HFF-Myc (cell line): ENCODE data around the gene THAP11.

Experiments
- DNase-seq: peaks from one replicate; pipeline ENCODE4 v3.0.0-alpha.2; 2011; ENCODE audit warnings: low read depth; ENCODE audit errors: extremely low read depth
- H3K4me3 ChIP-seq: replicated peaks from 2 replicates; pipeline ENCODE4 v1.5.1; 2011; ENCODE audit warnings: low read depth, mild to moderate bottlenecking, control low read depth, low read length
- TF ChIP-seq, protein P1 (sequence below): IDR thresholded peaks from 2 replicates; pipeline ENCODE4 v1.5.1; 2012; ENCODE audit warnings: mild to moderate bottlenecking, low read depth, low read length, control low read depth; ENCODE audit errors: missing control alignments

THAP11 gene

DNA sequence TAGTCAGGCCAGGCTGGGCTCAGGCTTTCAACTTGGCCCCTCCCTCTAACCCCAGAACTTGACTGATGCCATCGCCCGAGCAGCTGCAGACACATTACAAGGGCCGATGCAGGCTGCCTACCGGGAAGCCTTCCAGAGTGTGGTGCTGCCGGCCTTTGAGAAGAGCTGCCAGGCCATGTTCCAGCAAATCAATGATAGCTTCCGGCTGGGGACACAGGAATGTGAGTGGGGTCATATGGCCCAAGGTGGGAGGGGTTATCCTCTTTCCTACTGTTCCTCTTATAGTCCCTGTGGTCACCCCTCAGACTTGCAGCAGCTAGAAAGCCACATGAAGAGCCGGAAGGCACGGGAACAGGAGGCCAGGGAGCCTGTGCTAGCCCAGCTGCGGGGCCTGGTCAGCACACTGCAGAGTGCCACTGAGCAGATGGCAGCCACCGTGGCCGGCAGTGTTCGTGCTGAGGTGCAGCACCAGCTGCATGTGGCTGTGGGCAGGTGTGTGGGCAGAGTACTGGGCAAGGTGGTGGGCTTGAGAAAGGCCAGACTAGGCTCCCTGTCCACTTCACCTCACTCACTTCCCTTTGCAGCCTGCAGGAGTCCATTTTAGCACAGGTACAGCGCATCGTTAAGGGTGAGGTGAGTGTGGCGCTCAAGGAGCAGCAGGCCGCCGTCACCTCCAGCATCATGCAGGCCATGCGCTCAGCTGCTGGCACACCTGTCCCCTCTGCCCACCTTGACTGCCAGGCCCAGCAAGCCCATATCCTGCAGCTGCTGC lies 40.4 kb downstream of the THAP11 start:
- TF ChIP-seq, protein P1, sequence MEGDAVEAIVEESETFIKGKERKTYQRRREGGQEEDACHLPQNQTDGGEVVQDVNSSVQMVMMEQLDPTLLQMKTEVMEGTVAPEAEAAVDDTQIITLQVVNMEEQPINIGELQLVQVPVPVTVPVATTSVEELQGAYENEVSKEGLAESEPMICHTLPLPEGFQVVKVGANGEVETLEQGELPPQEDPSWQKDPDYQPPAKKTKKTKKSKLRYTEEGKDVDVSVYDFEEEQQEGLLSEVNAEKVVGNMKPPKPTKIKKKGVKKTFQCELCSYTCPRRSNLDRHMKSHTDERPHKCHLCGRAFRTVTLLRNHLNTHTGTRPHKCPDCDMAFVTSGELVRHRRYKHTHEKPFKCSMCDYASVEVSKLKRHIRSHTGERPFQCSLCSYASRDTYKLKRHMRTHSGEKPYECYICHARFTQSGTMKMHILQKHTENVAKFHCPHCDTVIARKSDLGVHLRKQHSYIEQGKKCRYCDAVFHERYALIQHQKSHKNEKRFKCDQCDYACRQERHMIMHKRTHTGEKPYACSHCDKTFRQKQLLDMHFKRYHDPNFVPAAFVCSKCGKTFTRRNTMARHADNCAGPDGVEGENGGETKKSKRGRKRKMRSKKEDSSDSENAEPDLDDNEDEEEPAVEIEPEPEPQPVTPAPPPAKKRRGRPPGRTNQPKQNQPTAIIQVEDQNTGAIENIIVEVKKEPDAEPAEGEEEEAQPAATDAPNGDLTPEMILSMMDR = no peak
- DNase-seq = no peak
- H3K4me3 ChIP-seq = no peak overlapping the region

DNA sequence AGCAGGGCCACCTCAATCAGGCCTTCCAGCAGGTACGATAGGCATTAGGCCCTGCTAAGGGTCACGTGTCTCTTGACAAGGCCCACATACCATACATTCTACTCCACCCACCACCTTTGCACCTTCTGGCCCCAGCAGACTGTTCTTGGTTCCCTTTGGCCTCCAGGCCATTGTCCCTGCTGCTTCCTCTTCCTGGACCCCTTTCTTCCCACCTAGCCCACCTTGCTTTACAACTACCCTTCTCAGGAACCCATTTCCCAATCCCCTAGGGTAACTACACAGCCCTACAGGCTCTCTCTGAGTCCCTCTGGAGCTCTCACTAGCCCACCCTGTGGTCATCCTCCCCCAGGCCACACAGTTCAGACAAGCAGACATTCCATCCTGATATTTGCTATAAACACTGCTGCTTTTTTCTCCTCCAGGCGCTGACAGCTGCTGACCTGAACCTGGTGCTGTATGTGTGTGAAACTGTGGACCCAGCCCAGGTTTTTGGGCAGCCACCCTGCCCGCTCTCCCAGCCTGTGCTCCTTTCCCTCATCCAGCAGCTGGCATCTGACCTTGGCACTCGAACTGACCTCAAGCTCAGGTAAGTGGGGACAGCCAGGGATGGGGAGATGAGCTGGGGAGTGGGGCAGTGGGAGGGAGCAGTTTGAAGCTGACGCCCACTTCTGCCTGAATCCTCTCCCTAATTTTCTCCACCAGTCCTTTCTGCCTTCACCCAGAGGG lies 41.2 kb downstream of the THAP11 start:
- TF ChIP-seq, protein P1 = no peak
- DNase-seq = no peak
- H3K4me3 ChIP-seq = no peak overlapping the region

DNA sequence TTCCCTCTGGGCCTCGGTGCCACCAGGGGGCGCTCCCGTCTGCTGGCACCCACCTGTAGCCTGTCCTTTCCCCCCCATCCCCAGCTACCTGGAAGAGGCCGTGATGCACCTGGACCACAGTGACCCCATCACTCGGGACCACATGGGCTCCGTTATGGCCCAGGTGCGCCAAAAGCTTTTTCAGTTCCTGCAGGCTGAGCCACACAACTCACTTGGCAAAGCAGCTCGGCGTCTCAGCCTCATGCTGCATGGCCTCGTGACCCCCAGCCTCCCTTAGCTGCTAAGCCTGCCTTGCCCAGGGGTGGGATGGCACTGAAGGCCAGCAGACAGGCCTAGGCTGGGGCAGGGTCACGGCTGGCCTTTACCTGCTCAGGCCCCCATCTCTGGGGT lies 41.7 kb downstream of the THAP11 start:
- H3K4me3 ChIP-seq = no peak overlapping the region

DNA sequence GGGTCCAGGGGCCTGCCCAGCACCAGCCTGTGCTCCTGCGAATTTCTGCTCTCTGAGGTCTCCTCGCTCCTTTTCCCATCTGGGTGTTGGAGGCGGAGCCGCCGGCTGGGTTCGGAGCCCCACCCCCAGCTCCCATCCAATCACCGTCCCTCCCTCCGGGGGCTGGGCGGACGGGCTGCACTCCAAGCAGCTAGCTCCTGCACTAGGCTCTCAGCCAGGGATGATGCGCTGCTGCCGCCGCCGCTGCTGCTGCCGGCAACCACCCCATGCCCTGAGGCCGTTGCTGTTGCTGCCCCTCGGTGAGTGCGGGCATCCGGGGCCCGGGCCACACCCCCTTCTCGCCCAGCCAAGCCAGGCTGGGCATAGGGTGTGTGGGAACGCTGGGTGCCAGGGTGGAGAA lies 42.6 kb downstream of the THAP11 start, which contains the start of gene NRN1L:
Gene NRN1L (plus strand): TSS at position 202 of the 400 bp plus-strand sequence. CDS start 19 bp downstream, at position 221.
- DNase-seq = peak; percentile 78
- H3K4me3 ChIP-seq = no peak within 1 kb of the TSS
- TF ChIP-seq, protein P1 = no peak

More for the DNA sequence above, 41.7 kb downstream of the THAP11 start:
- TF ChIP-seq, protein P1 = peak; percentile 94
- no peak for DNase-seq

DNA sequence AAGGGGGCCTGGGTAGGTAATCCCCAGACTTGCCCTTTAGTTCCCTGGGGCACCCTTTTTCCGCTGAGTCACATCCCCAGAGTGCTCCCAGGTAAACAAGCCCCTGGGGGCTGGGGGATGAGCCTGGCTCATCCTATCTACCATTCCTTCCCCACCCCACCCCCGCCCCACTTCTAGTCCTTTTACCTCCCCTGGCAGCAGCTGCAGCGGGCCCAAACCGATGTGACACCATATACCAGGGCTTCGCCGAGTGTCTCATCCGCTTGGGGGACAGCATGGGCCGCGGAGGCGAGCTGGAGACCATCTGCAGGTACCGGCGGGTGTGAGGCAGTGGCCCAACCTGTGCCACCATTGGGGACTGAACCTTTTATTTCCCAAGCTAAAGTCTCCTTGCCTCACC lies 43.4 kb downstream of the THAP11 start:
- no peak for DNase-seq
- TF ChIP-seq, protein P1 = no peak
- H3K4me3 ChIP-seq = no peak overlapping the region

DNA sequence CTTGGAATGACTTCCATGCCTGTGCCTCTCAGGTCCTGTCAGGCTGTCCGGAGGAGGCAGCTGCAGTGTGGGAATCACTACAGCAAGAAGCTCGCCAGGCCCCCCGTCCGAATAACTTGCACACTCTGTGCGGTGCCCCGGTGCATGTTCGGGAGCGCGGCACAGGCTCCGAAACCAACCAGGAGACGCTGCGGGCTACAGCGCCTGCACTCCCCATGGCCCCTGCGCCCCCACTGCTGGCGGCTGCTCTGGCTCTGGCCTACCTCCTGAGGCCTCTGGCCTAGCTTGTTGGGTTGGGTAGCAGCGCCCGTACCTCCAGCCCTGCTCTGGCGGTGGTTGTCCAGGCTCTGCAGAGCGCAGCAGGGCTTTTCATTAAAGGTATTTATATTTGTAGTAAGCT lies 43.9 kb downstream of the THAP11 start:
- H3K4me3 ChIP-seq = no peak overlapping the region
- no peak for DNase-seq
- TF ChIP-seq, protein P1 = no peak
